ENCODE measurements around the gene GLDN. TPM values are rescaled to one million over a fixed set of nuclear protein-coding genes. Genes with fewer than 3 reads are reported as not detected.

GLDN gene
- total and polyA plus RNA-seq, 10 of the 15 experiments (the other 5 are each of a cell fraction or from before 2014, with no cell fraction given) = 0.13 TPM; not detected in 9

GRCh38 chr15:51425517-51426040 is 84.1 kb downstream of the GLDN start:
- H3K4me1 ChIP-seq (ENCODE audit: control insufficient read depth, insufficient read depth, low read length) = no peaks in the 10 kb centered on the region
- no peaks in the 10 kb centered on the region for H3K27me3 ChIP-seq (replicated peaks in 1 of 2; ENCODE audit: control insufficient read depth in 2 of 2, insufficient read depth in 2 of 2, low read length in 1 of 2)
- ChIA-PET POLR2A (no interaction called here), CTCF (interaction anchor here (0.7 to 1.6 kb wide), 4 partner anchors 9 to 144 kb away, joined by 3 to 5 read pairs (median 3); no protein-coding TSS in a partner anchor), SMC1A (ENCODE audit: uncharacterized antibody, unreplicated experiment) (interaction anchor here (1.1 kb wide), 1 partner anchor 24 kb away, joined by 3 read pairs; no protein-coding TSS in a partner anchor), RAD21 (ENCODE audit: unreplicated experiment) (no interaction called here)
- no peak for ATAC-seq
- no peak overlapping the region for H3K4me2 ChIP-seq (ENCODE audit: control insufficient read depth, insufficient read depth)
- no peak overlapping the region for H3K9ac ChIP-seq (ENCODE audit: control insufficient read depth, insufficient read depth, low read length)
- no peaks in the 10 kb centered on the region for H3K36me3 ChIP-seq (ENCODE audit: control insufficient read depth in 2 of 2, insufficient read depth in 2 of 2, low read length in 1 of 2)
- 0% methylated on average over 1 of the region's 1 CpG for WGBS (ENCODE audit: insufficient coverage, insufficient replicate concordance, low lambda C conversion rate, missing lambda C conversion rate)
- in situ Hi-C loops (cut with MboI) (no loop called here), intact Hi-C loops (cut with micrococcal nuclease; ENCODE audit: unreplicated experiment) (no loop called here)
- H3K9me3 ChIP-seq (replicated peaks; ENCODE audit: control insufficient read depth, insufficient read depth, low read length) = no peaks in the 10 kb centered on the region
- H3K27ac ChIP-seq (ENCODE audit: control insufficient read depth, insufficient read depth) = no peak overlapping the region
- no peaks in the 10 kb centered on the region for H4K20me1 ChIP-seq (ENCODE audit: control insufficient read depth, insufficient read depth)
- no peak for TF ChIP-seq SMARCA5 (IDR thresholded peaks at IDR 0.05)
- no peak for TF ChIP-seq HDAC6 (IDR thresholded peaks at IDR 0.05; ENCODE audit: unreplicated experiment)
- no peak for TF ChIP-seq SIX5 (IDR thresholded peaks at IDR 0.05; ENCODE audit: low read depth, low read length, severe bottlenecking)
- TF ChIP-seq NFYA (IDR thresholded peaks at IDR 0.05; ENCODE audit: borderline replicate concordance, low read depth, low read length) = no peak
- no peak for TF ChIP-seq ZNF592 (IDR thresholded peaks at IDR 0.05)
- no peak for TF ChIP-seq IRF3 (IDR thresholded peaks at IDR 0.05)
- TF ChIP-seq STAT1 (conservative IDR thresholded peaks at IDR 0.05) = no peak
- TF ChIP-seq TAF1 (IDR thresholded peaks at IDR 0.05; ENCODE audit: borderline replicate concordance, low read depth, low read length) = no peak
- no peak for TF ChIP-seq SMC3 (IDR thresholded peaks at IDR 0.05; ENCODE audit: borderline replicate concordance, low read length)
- TF ChIP-seq MEF2B (IDR thresholded peaks at IDR 0.05; ENCODE audit: partially characterized antibody, poor library complexity, severe bottlenecking) = no peak
- no peak for TF ChIP-seq TCF7 (IDR thresholded peaks at IDR 0.05; ENCODE audit: borderline replicate concordance)
- TF ChIP-seq ZNF622 (IDR thresholded peaks at IDR 0.05) = no peak
- TF ChIP-seq RAD51 (IDR thresholded peaks at IDR 0.05) = no peak
- no peak for TF ChIP-seq NR2C2 (IDR thresholded peaks at IDR 0.05; ENCODE audit: borderline replicate concordance, control insufficient read depth, insufficient read length, low read depth)
- TF ChIP-seq RBBP5 (conservative IDR thresholded peaks at IDR 0.05) = no peak
- TF ChIP-seq HDAC2 (IDR thresholded peaks at IDR 0.05) = no peak
- no peak for TF ChIP-seq CBX3 (IDR thresholded peaks at IDR 0.05; ENCODE audit: borderline replicate concordance, low read depth)
- TF ChIP-seq E2F8 (IDR thresholded peaks at IDR 0.05; ENCODE audit: low read depth, partially characterized antibody) = no peak
- TF ChIP-seq EED (IDR thresholded peaks at IDR 0.05; ENCODE audit: low read depth) = no peak
- H3K4me3 ChIP-seq = no peak overlapping the region
- H2AFZ ChIP-seq (ENCODE audit: control insufficient read depth, low read depth, low read length) = no peak overlapping the region
- no TSS peak for BruUV-seq (replicated peaks)
- no peak for DNase-seq (ENCODE audit: low read depth, low spot score)
- no peak for FAIRE-seq
- H3K79me2 ChIP-seq (ENCODE audit: control insufficient read depth, insufficient read depth, low read length) = no peaks in the 10 kb centered on the region
